Endothelial cell of umbilical vein (primary cell): ENCODE measurements around the gene ADORA2B. TPM values are rescaled to one million over a fixed set of nuclear protein-coding genes. Genes with fewer than 3 reads are reported as not detected.

Experiments
- BruUV-seq: library from RNA; stranded (reverse); fragments of 400-500 nt; replicated peaks from 2 replicates; lab custom pipeline; 2021; lab: Mats Ljungman, UMichigan
- CTCF ChIA-PET: fragments of 300-600, 350-600 bp; sonication (Branson Sonifier 250); formaldehyde crosslinking; loops from one replicate; lab custom pipeline; 2021; ENCODE audit warnings: antibody characterized with exemption, inconsistent platforms; lab: Charles Lee
- POLR2A ChIA-PET: fragments of 300-600, 350-600 bp; sonication (Branson Sonifier 250); formaldehyde crosslinking; loops from one replicate; lab custom pipeline; 2021; ENCODE audit warnings: antibody characterized with exemption, inconsistent platforms; lab: Charles Lee
- DNase-seq: peaks from one replicate; pipeline ENCODE4 v3.0.0-alpha.2; 2011; ENCODE audit warnings: low read depth, low spot score
- FAIRE-seq: peaks from 2 replicates; lab custom pipeline; 2011; peaks lifted over from hg19 to GRCh38; lab: Jason Lieb, UNC
- H2AFZ ChIP-seq: 2 replicates; pipeline ENCODE4 v1.6.0; 2012; ENCODE audit warnings: low read depth, low read length, control low read depth, inconsistent platforms
- H3K27ac ChIP-seq: 2 replicates; pipeline ENCODE4 v1.5.1; 2011; ENCODE audit warnings: low read depth, mild to moderate bottlenecking, control low read depth, low read length, moderate library complexity; ENCODE audit not compliant: insufficient read depth
- H3K27me3 ChIP-seq, 2 experiments: 2 replicates each; pipeline versions ENCODE4 v1.6.0 to v1.6.1; 2011; ENCODE audit warnings: low read length in 2 of 2, mixed read lengths in 1 of 2; ENCODE audit not compliant: control insufficient read depth in 2 of 2, insufficient read depth in 2 of 2
- H3K36me3 ChIP-seq, 2 experiments: 2 replicates in 1 of 2; 3 replicates in 1 of 2; pipeline ENCODE4 v1.5.1; 2011; ENCODE audit warnings: low read length in 2 of 2, mild to moderate bottlenecking in 1 of 2, moderate library complexity in 1 of 2; ENCODE audit not compliant: control insufficient read depth in 2 of 2, insufficient read depth in 2 of 2; ENCODE audit errors: extremely low read depth in 1 of 2
- H3K4me1 ChIP-seq: 3 replicates; pipeline ENCODE4 v1.5.1; 2011; ENCODE audit warnings: mild to moderate bottlenecking, low read length; ENCODE audit not compliant: control insufficient read depth, insufficient read depth; ENCODE audit errors: extremely low read depth
- H3K4me2 ChIP-seq: 2 replicates; pipeline ENCODE4 v1.6.1; 2011; ENCODE audit warnings: low read length, control low read depth, mixed read lengths; ENCODE audit not compliant: insufficient read depth
- H3K4me3 ChIP-seq, 3 experiments: fragments of 200-600 bp in 1 of 3; sonication (generic), shearing (Covaris generic) in 1 of 3; replicated peaks in 1 of 3; 2 replicates each; pipeline ENCODE4 v1.5.1; 2011 to 2016; ENCODE audit warnings: control low read depth in 3 of 3, low read length in 3 of 3, mild to moderate bottlenecking in 2 of 3, inconsistent platforms in 1 of 3, low read depth in 1 of 3, moderate library complexity in 1 of 3; ENCODE audit not compliant: insufficient read depth in 1 of 3
- H3K79me2 ChIP-seq: 2 replicates; pipeline ENCODE4 v1.6.0; 2012; ENCODE audit warnings: low read length, inconsistent platforms; ENCODE audit not compliant: control insufficient read depth, insufficient read depth
- H3K9ac ChIP-seq: replicated peaks from 2 replicates; pipeline ENCODE3; 2011; ENCODE audit warnings: low read length, control low read depth; ENCODE audit not compliant: insufficient read depth; ENCODE audit errors: extremely low read depth
- H3K9me1 ChIP-seq: replicated peaks from 3 replicates; pipeline ENCODE4 v1.6.0; 2011; ENCODE audit warnings: mild to moderate bottlenecking, low read length; ENCODE audit not compliant: control insufficient read depth, insufficient read depth; ENCODE audit errors: extremely low read depth
- H3K9me3 ChIP-seq: replicated peaks from 2 replicates; pipeline ENCODE4 v1.5.1; 2012; ENCODE audit warnings: low read length, inconsistent platforms; ENCODE audit not compliant: control insufficient read depth, insufficient read depth
- H4K20me1 ChIP-seq: replicated peaks from 2 replicates; pipeline ENCODE3; 2011; ENCODE audit warnings: mild to moderate bottlenecking, low read length; ENCODE audit not compliant: control insufficient read depth, insufficient read depth; ENCODE audit errors: extremely low read depth
- EZH2 ChIP-seq: IDR thresholded peaks from 2 replicates; pipeline ENCODE4 v1.6.1; 2012; ENCODE audit warnings: borderline replicate concordance, low read depth, mild to moderate bottlenecking, moderate library complexity, low read length, inconsistent platforms; ENCODE audit not compliant: severe bottlenecking
- JUN ChIP-seq: IDR thresholded peaks from 2 replicates; pipeline ENCODE4 v1.6.1; 2011; ENCODE audit warnings: borderline replicate concordance, low read depth; ENCODE audit not compliant: insufficient read length, insufficient read depth
- MAX ChIP-seq: IDR thresholded peaks from 2 replicates; pipeline ENCODE4 v1.6.1; 2011; ENCODE audit not compliant: insufficient read depth, insufficient read length
- MYC ChIP-seq: IDR thresholded peaks from one replicate; pipeline ENCODE4 v1.6.1; 2011; ENCODE audit warnings: mild to moderate bottlenecking, low read depth, low read length
- POLR2A ChIP-seq: IDR thresholded peaks from 2 replicates; pipeline ENCODE4 v1.6.1; 2012; ENCODE audit warnings: low read depth, mild to moderate bottlenecking, control low read depth, low read length
- POLR2AphosphoS5 ChIP-seq: IDR thresholded peaks from 2 replicates; pipeline ENCODE4 v1.6.1; 2012; ENCODE audit warnings: low read depth, mild to moderate bottlenecking, control low read depth, low read length, moderate library complexity; ENCODE audit not compliant: insufficient read depth
- dilution Hi-C: fragments of 300-500 bp; cut with MboI; formaldehyde crosslinking; loops from one replicate; pipeline ENCODE4 v1.15.0; 2019; ENCODE audit warnings: low sequenced_read_pairs; ENCODE audit not compliant: extremely low pct_ligation_motif_present
- intact Hi-C: fragments of 100-400 bp; cut with micrococcal nuclease; formaldehyde crosslinking; loops from one replicate; pipeline ENCODE4 v1.10.0; 2022
- polyA plus RNA-seq, 4 experiments: library from polyadenylated mRNA; depleted of rRNA in 3 of 4; stranded (reverse) in 3 of 4; unstranded in 1 of 4; fragments of >200 nt; gene quantifications; 2 replicates each; pipeline versions ENCODE4 v1.2.1 to v1.2.3, GENCODE V29; 2011 to 2012; ENCODE audit warnings: missing spikeins in 1 of 4
- total RNA-seq: library from RNA; stranded (reverse); gene quantifications from 2 replicates; pipeline ENCODE4 v1.2.3, GENCODE V29; 2021

The ADORA2B gene
- total and polyA plus RNA-seq, 2 donors (not counting 3 experiments of a cell fraction or from before 2014, with no cell fraction given), result 8.8 to 9.8 TPM

- Histone ChIP-seq H3K36me3 (no peaks in the 10 kb centered on the region), H3K9me1 (no peaks in the 10 kb centered on the region), H4K20me1 (no peaks in the 10 kb centered on the region), H3K4me2 (no peak overlapping the region), H3K79me2 (no peaks in the 10 kb centered on the region), H3K9me3 (no peaks in the 10 kb centered on the region), H3K4me3 (no peak overlapping the region), H3K27ac (no peak overlapping the region), H2AFZ (peak overlapping the region; percentile 7), H3K27me3 (peaks cover 0 to 6% of the 10 kb centered on the region in 2 experiments), H3K4me1 (peaks cover 13% of the 10 kb centered on the region), H3K9ac (no peak overlapping the region)
- CTCF ChIA-PET, result no interaction called here
- POLR2A ChIA-PET, result no interaction called here
- BruUV-seq, result no TSS peak
- intact Hi-C loops, result no loop called here
- no peak for TF ChIP-seq MAX
- no peak for TF ChIP-seq MYC
- TF ChIP-seq POLR2A, result no peak
- TF ChIP-seq EZH2, result no peak
- no peak for TF ChIP-seq JUN
- no peak for DNase-seq
- dilution Hi-C loops, result no loop called here
- FAIRE-seq, result no peak
Measured at GRCh38 chr17:15917438-15918027, 27.4 kb upstream of the ADORA2B start.

- Histone ChIP-seq H2AFZ (no peak overlapping the region), H3K4me1 (peaks cover 13% of the 10 kb centered on the region), H3K27ac (no peak overlapping the region), H4K20me1 (no peaks in the 10 kb centered on the region), H3K9me3 (no peaks in the 10 kb centered on the region), H3K36me3 (no peaks in the 10 kb centered on the region), H3K4me2 (no peak overlapping the region), H3K4me3 (no peak overlapping the region), H3K27me3 (peaks cover 0 to 6% of the 10 kb centered on the region in 2 experiments), H3K9me1 (no peaks in the 10 kb centered on the region), H3K9ac (no peak overlapping the region), H3K79me2 (no peaks in the 10 kb centered on the region)
- TF ChIP-seq POLR2A (no peak), POLR2AphosphoS5 (no peak)
- CTCF ChIA-PET, result no interaction called here
- DNase-seq (no peak), FAIRE-seq (no peak)
- dilution Hi-C loops (no loop called here), intact Hi-C loops (no loop called here)
- POLR2A ChIA-PET, result no interaction called here
- BruUV-seq, result no TSS peak
Measured at GRCh38 chr17:15918261-15918660, 26.7 kb upstream of the ADORA2B start.
